ENCODE measurements around the gene MAPRE3.
A peak's percentile ranks its signal among the peaks of the same experiment; 100 is the strongest.
"Not testable (repeated sequence)": the region's sequence is repeated elsewhere in the genome, so short reads cannot be mapped to it uniquely, and the experiment has no call there.

The MAPRE3 gene

DNA sequence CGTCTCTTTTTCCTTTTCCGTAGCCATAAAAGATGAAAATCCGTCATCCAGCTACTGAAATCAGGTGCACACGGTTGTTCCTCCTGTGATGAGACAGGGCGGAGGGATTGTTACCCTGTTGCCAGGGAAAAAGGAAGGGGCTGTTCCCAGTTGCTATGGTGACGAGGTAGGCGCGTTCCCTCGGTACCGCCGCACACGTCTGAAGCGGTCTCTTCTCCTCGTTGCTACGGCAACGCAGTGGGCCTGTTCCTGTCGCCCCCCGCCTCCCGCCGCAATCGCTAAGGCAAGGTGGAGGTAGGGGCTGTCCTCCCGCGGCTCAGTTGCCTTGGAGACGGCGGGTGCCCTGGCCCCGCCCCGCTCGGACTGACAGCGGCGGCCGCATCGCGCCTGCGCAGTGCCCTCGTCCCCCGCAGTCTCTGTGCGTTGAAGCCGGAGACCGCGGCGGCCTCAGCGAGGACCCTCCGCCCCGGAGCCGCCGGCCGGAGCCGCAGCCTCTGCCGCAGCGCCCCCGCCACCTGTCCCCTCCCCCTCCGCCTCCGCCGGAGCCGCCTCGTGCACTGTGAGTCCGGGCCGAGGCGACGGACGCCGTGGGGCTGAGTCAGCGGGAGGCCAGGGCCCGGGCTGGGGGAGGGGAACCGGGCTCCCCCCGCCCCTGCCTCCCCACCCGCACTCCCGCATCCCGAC, at the start of gene MAPRE3:
Gene MAPRE3, plus strand, starts transcription at position 394 of the 684 bp plus-strand sequence. CDS start 51,582 bp downstream, outside the sequence.
- no peaks in the 10 kb centered on the region for H3K36me3 Mint-ChIP-seq
- H3K4me1 Mint-ChIP-seq, result peaks cover 11% of the 10 kb centered on the region
- H3K27ac Mint-ChIP-seq, result peak within 1 kb of the TSS; percentile 89
- peaks cover 18% of the 10 kb centered on the region for H3K27me3 Mint-ChIP-seq
- H3K4me3 Mint-ChIP-seq, result peak within 1 kb of the TSS; percentile 94
- no peaks in the 10 kb centered on the region for H3K9me3 Mint-ChIP-seq
- ATAC-seq (ENCODE audit: low read depth), result peak; percentile 89
- DNase-seq (ENCODE audit: low spot score in 2 of 2), result peak; percentile 82 to 88

DNA sequence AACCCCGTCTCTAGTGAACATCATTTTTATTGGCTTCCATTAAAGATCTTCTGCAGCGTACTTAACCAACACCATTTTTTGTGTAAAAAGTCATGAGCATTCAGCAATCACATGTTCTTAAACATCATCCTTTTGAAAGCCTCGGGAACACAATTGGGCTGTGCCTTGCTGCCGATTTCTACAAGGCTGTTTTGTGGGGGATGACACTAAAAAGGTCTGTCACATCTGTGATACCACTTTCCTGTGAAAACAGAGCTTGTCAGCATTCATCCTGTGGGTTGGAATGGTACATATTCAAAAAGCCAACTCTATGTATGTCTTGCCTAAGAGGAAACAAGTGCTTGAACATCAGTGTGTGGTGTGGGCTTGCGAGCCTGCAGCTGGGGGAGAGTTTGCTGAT, 49.1 kb upstream of the MAPRE3 start:
- Mint-ChIP-seq H3K27me3 (peaks cover 10% of the 10 kb centered on the region), H3K4me3 (no peak overlapping the region), H3K4me1 (peaks cover 5% of the 10 kb centered on the region), H3K27ac (no peak overlapping the region), H3K36me3 (no peaks in the 10 kb centered on the region), H3K9me3 (no peaks in the 10 kb centered on the region)
- DNase-seq (ENCODE audit: low spot score in 2 of 2) (no peak), ATAC-seq (ENCODE audit: low read depth) (no peak)

DNA sequence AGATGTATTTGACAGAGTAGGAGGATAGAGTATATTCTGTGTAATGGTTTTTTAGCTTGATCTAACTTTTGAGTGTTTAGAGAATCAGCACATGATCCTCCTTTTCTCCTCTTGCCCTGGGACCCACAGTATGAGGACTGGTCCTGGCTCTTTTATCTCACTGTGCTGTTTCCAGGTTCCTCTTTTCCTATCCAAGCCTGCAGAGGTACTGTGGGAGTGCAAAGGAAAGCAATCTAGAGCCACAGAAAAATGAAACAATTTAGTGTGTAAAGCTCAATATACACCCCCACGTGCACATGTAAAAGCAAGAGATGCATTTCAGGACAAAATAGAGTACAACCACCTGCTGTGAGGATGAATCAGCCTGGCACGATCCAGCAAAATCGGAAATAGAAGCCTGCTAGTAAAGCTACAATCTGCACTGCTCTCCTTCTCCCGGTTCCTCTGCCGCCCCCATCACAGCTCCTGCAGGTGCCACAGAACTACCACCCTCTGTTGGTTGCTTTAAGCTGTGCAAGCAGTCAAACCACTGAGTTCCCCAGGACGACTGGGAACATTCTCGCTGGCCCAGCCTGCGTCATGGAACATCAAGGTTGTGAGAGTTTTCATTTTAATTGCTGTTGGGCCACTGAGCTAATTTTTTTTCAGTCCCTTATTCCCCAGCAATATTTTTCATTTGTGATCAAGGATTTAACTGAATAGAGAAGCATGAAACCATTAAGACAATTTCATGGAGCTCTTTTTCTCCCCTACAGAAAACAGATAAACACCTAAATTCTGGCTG, 47.8 kb upstream of the MAPRE3 start:
- peaks cover 11% of the 10 kb centered on the region for H3K27me3 Mint-ChIP-seq
- no peak overlapping the region for H3K4me3 Mint-ChIP-seq
- DNase-seq (ENCODE audit: low spot score in 2 of 2) (peak; percentile 28), ATAC-seq (ENCODE audit: low read depth) (peak; percentile 97)
- no peaks in the 10 kb centered on the region for H3K9me3 Mint-ChIP-seq
- peaks cover 5% of the 10 kb centered on the region for H3K4me1 Mint-ChIP-seq
- no peak overlapping the region for H3K27ac Mint-ChIP-seq
- no peaks in the 10 kb centered on the region for H3K36me3 Mint-ChIP-seq

DNA sequence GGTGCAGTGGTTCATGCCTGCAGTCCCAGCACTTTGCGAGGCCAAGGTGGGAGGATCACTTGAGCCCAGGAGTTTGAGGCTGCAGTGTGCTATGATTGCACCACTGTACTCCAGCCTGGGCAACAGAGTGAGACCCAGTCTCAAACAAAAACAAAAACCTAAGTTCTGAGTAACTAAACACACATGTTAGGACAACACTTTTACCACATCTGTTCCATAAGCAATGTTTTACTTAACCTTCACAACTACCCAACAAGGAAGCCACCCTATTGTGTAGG, 47.3 kb upstream of the MAPRE3 start:
- DNase-seq (ENCODE audit: low spot score in 2 of 2); H3K4me3 Mint-ChIP-seq; H3K4me1 Mint-ChIP-seq; H3K9me3 Mint-ChIP-seq; H3K36me3 Mint-ChIP-seq; ATAC-seq (ENCODE audit: low read depth); H3K27ac Mint-ChIP-seq: not testable (repeated sequence)
- peaks cover 12% of the 10 kb centered on the region for H3K27me3 Mint-ChIP-seq

DNA sequence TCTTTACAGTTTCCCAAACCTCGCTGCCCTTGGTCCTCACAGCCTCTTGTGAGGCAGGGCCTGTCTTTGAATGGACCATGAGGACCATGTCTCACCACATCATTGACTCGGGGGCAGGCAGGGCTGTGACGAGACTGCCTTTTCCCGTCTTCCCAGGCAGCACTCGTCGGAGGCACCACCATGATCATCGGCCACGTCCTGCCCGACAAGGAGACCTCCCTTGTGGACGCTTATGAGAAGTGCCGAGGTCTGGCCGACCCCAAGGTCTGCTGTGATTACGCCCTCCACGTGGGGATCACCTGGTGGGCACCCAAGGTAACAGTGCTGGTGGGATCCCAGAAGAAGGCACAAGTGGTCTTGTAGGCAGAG, 45.7 kb upstream of the MAPRE3 start:
- H3K4me1 Mint-ChIP-seq, result peaks cover 5% of the 10 kb centered on the region
- DNase-seq (ENCODE audit: low spot score in 2 of 2), result no peak
- H3K27me3 Mint-ChIP-seq, result peaks cover 16% of the 10 kb centered on the region
- no peak overlapping the region for H3K27ac Mint-ChIP-seq
- H3K4me3 Mint-ChIP-seq, result no peak overlapping the region
- H3K9me3 Mint-ChIP-seq, result no peaks in the 10 kb centered on the region
- no peak for ATAC-seq (ENCODE audit: low read depth)
- H3K36me3 Mint-ChIP-seq, result no peaks in the 10 kb centered on the region

DNA sequence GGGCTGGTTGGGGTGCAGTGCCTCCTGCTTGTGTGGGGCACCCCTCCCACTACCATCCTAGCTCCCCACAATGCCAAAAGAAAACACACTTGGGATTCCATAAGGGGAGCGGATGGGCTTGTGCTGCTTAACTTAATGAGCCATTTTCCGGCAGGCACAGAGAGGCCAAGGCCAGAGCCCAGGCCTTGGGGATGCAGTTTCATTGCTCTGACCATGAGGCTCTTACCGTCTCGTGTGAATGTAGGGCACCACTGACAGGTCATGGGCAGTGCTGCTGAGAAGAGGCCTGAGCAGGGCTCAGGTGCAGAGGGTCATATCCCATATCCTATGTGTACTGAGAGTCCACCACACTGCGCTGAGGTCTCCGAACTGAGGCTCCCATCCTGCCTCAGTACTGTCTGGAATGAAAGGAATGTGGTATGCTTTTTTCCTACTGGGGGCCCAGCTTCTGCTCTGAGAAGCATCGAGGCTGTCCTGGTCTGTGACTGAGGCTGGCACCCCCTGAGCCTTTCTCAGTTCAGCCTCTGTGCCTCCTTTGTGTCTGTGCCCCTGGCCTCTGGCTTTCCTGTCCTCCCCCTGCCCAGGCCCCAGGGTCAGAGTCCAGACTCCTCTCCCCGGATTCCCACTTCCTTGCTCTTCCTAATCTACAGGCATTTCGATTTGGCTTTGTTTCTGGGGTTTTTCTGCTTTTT, 45.2 kb upstream of the MAPRE3 start:
- Mint-ChIP-seq H3K4me1 (peaks cover 5% of the 10 kb centered on the region), H3K36me3 (no peaks in the 10 kb centered on the region), H3K27ac (no peak overlapping the region), H3K27me3 (peaks cover 16% of the 10 kb centered on the region), H3K4me3 (no peak overlapping the region), H3K9me3 (no peaks in the 10 kb centered on the region)
- DNase-seq (ENCODE audit: low spot score in 2 of 2) (no peak), ATAC-seq (ENCODE audit: low read depth) (no peak)

DNA sequence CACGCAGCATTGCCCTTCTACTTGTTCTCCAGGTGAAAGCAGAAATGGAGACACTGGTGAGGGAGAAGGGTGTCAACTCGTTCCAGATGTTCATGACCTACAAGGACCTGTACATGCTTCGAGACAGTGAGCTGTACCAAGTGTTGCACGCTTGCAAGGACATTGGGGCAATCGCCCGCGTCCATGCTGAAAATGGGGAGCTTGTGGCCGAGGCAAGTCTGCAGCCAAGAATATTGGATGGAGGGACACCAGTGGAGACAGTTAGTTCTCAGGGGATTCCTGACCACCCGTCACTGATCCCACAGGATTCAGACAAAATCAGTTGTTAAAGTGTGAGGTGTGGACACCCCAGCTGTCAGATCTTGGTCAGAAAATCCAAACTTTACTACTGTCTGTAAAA, 43.2 kb upstream of the MAPRE3 start:
- H3K4me3 Mint-ChIP-seq, result no peak overlapping the region
- no peak overlapping the region for H3K27ac Mint-ChIP-seq
- H3K4me1 Mint-ChIP-seq, result peaks cover 5% of the 10 kb centered on the region
- peaks cover 12% of the 10 kb centered on the region for H3K27me3 Mint-ChIP-seq
- no peaks in the 10 kb centered on the region for H3K36me3 Mint-ChIP-seq
- no peak for DNase-seq (ENCODE audit: low spot score in 2 of 2)
- no peak for ATAC-seq (ENCODE audit: low read depth)
- no peaks in the 10 kb centered on the region for H3K9me3 Mint-ChIP-seq

DNA sequence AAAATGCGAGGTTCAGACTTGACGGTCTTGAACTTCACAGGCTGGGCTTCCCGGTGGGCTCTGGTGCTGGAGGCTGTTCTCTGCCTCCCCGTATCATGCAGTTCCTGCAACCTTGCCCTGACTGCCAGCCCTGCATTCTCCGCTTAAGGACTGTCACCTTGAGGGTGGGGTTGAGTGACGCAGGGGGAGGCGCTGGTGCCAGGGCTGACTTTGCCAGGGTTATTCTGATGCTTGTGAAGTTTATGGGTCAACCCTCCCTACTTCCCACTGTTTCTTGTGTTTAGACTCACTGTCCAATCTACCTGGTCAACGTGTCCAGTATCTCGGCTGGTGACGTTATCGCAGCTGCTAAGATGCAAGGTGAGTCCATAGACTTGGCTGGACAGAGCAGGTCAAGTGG, 37.5 kb upstream of the MAPRE3 start:
- Mint-ChIP-seq H3K9me3 (no peaks in the 10 kb centered on the region), H3K27ac (no peak overlapping the region), H3K4me1 (no peaks in the 10 kb centered on the region), H3K36me3 (no peaks in the 10 kb centered on the region), H3K27me3 (peaks cover 15% of the 10 kb centered on the region), H3K4me3 (no peak overlapping the region)
- ATAC-seq (ENCODE audit: low read depth) (no peak), DNase-seq (ENCODE audit: low spot score in 2 of 2) (no peak)

DNA sequence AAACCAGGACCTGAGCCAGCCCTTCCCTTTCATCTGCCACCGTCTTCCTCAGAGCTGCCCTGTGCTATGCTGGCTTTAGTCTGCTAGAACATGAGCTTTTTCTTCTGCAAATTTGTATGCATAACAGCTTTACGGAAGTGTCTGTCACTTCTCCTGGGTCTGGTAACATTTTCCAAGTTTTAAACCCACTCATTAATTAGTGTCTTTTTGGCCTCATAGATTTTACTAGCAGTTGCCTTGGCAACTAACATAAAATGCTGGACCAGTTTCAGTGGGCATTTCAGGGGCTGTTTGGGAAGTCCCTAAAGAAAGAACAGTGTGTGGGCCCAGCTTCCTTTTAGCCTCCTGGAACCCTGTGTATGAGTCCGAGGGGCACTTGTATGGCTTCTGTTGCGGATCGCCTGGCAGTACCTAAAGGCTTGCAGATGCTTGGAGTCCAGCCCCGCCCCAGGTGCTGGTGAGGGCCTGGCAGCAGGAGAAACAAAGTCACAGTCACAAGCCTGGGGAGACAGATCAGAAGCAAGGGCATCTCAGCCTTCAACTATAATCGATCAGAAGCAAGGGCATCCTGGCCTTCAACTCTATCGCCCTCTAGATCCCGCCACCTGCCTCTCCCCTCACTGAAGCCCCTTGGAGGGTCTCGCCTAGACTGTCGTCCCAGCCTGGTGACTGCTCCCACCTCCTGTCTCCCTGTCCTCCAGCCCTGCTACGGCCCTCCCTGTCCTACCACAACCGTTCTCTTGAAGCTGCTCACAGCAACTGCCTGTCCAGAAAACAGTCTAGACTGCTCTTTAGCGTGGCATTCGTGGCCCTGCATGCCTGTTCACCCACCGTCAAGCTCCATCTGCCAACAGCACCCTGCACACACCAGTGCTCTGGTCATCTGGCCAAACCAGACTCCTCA, 36.8 kb upstream of the MAPRE3 start:
- no peak for ATAC-seq (ENCODE audit: low read depth)

DNA sequence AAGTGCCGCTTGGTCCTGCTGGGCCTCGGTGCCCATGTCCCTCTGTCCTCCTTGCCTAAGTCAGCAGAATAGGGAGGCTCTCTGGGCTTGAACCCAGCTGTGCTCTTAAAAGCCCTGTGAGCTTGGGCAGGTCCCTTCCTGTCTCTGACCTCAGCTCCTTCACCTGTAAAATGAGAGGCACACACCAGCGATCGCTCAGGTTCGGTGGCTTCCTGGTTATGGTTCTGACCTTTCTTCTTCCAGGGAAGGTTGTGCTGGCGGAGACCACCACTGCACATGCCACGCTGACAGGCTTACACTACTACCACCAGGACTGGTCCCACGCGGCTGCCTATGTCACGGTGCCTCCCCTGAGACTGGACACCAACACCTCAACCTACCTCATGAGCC, 36.1 kb upstream of the MAPRE3 start:
- Mint-ChIP-seq H3K27me3 (peaks cover 13% of the 10 kb centered on the region), H3K36me3 (no peaks in the 10 kb centered on the region), H3K9me3 (no peaks in the 10 kb centered on the region), H3K27ac (no peak overlapping the region), H3K4me3 (no peak overlapping the region), H3K4me1 (no peaks in the 10 kb centered on the region)
- no peak for DNase-seq (ENCODE audit: low spot score in 2 of 2)
- no peak for ATAC-seq (ENCODE audit: low read depth)

More for the DNA sequence above, 36.8 kb upstream of the MAPRE3 start:
- no peak overlapping the region for H3K27ac Mint-ChIP-seq
- H3K4me1 Mint-ChIP-seq, result no peaks in the 10 kb centered on the region
- no peak overlapping the region for H3K4me3 Mint-ChIP-seq
- no peaks in the 10 kb centered on the region for H3K9me3 Mint-ChIP-seq
- peaks cover 13% of the 10 kb centered on the region for H3K27me3 Mint-ChIP-seq
- DNase-seq (ENCODE audit: low spot score in 2 of 2), result no peak
- H3K36me3 Mint-ChIP-seq, result no peaks in the 10 kb centered on the region

DNA sequence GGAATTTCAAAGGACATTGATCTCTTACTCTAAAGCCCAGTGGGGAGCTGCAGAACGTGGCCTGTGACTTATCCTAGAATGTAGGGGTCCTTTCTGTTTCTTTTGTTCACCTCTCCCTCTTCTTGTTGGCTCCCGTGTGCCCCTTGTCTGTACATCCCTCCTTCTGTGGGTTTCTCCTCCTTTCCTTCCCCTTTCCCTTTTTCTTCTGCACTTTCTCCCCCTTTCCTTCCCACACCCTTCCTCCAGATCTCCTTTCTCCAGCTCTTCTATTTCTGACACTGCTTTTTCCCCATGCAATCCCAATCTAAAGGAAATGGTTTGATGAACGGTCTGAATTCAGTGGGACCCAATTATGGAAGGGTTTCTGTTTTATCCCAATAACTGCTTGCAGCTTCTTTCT, 35.5 kb upstream of the MAPRE3 start:
- Mint-ChIP-seq H3K36me3 (no peaks in the 10 kb centered on the region), H3K27ac (no peak overlapping the region), H3K4me1 (no peaks in the 10 kb centered on the region), H3K4me3 (no peak overlapping the region), H3K27me3 (peaks cover 10% of the 10 kb centered on the region), H3K9me3 (no peaks in the 10 kb centered on the region)
- DNase-seq (ENCODE audit: low spot score in 2 of 2) (no peak), ATAC-seq (ENCODE audit: low read depth) (no peak)

DNA sequence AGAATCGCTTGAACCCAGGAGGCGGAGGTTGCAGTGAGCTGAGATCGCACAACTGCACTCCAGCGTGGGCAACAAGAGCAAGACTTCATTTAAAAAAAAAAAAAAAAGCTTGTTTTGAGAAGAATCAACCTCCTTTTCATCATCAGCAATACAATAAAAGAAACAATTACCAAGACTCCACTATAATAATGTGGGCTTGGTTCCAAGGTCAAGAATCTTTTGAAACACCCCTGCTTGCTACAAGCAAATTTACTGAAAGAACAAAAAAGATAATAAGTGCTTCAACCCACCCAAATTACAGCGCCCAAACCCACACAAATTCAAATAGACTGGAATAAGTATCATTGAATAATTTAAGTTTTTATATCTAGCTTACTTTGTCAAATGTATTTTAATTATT, 33.6 kb upstream of the MAPRE3 start:
- DNase-seq (ENCODE audit: low spot score in 2 of 2), result no peak
- no peaks in the 10 kb centered on the region for H3K9me3 Mint-ChIP-seq
- ATAC-seq (ENCODE audit: low read depth), result no peak
- H3K4me3 Mint-ChIP-seq, result no peak overlapping the region
- peaks cover 10% of the 10 kb centered on the region for H3K27me3 Mint-ChIP-seq
- H3K36me3 Mint-ChIP-seq, result no peaks in the 10 kb centered on the region
- no peak overlapping the region for H3K27ac Mint-ChIP-seq
- H3K4me1 Mint-ChIP-seq, result no peaks in the 10 kb centered on the region

DNA sequence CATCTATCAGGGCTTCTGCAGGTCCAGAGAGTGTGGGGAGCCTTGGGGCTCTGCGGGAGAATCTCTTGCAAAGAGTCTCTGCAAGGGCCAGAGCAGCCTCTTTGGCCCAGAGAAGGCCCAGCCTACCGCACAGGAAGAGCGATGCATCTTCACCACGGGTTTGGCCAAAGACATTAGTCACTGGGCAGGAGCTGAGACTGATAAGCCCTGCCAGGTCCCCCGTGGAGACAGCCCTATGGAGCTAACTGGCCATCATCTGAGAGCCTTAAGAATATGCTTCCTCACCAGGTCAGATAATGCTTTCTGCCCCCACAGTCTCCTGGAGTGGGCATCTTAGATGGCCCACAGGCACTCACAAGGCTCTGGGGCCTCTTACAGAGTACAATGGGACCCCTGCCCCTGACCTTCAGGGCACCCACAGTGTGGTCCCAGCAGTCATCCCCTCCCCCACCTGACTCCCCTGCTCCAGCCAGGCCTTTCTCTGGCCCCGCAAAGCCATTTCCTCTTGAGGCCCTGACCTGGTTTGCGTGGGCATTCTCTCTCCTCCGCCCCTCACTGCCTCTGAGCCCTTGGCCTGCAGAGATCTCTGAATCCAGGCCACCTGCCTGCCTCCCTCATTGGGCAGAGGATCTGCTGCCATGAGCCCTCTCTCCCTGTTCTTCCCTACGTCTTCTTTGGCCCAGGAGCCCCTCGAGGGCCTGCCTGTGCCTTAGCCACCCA, 31.9 kb upstream of the MAPRE3 start:
- H3K36me3 Mint-ChIP-seq, result no peaks in the 10 kb centered on the region
- peaks cover 13% of the 10 kb centered on the region for H3K27me3 Mint-ChIP-seq
- ATAC-seq (ENCODE audit: low read depth) (no peak), DNase-seq (ENCODE audit: low spot score in 2 of 2) (no peak)
- H3K9me3 Mint-ChIP-seq, result no peaks in the 10 kb centered on the region
- no peak overlapping the region for H3K27ac Mint-ChIP-seq
- no peak overlapping the region for H3K4me3 Mint-ChIP-seq
- peaks cover 4% of the 10 kb centered on the region for H3K4me1 Mint-ChIP-seq

All from memory B cell (primary cell).